Measurements from ENCODE around the gene TMEM50A.
A peak's percentile ranks its signal among the peaks of the same experiment; 100 is the strongest.
"Not testable (repeated sequence)": the region's sequence is repeated elsewhere in the genome, so short reads cannot be mapped to it uniquely, and the experiment has no call there.

The TMEM50A gene

GRCh38 chr1:25338188-25338981 lies at the start of gene TMEM50A:
TSS of gene TMEM50A (plus strand) at chr1:25338334. CDS start at chr1:25340487, 2,153 bp downstream.
- H3K36me3 ChIP-seq (ENCODE audit: control insufficient read depth, insufficient read depth, low read length, severe bottlenecking) = peaks cover 7% of the 10 kb centered on the region
- DNase-seq (ENCODE audit: low read depth) = peak; percentile 93
- H3K4me3 ChIP-seq (ENCODE audit: low read length) = peak within 1 kb of the TSS; percentile 95
- no peaks in the 10 kb centered on the region for H3K27me3 ChIP-seq (replicated peaks; ENCODE audit: control insufficient read depth, insufficient read depth, low read length)
- H3K9me3 ChIP-seq (ENCODE audit: control insufficient read depth, low read length) = no peaks in the 10 kb centered on the region
- H3K9ac ChIP-seq (ENCODE audit: low read length) = peak within 1 kb of the TSS; percentile 93
- peaks cover 26% of the 10 kb centered on the region for H3K4me1 ChIP-seq (ENCODE audit: control insufficient read depth, insufficient read depth, low read length)

DNA sequence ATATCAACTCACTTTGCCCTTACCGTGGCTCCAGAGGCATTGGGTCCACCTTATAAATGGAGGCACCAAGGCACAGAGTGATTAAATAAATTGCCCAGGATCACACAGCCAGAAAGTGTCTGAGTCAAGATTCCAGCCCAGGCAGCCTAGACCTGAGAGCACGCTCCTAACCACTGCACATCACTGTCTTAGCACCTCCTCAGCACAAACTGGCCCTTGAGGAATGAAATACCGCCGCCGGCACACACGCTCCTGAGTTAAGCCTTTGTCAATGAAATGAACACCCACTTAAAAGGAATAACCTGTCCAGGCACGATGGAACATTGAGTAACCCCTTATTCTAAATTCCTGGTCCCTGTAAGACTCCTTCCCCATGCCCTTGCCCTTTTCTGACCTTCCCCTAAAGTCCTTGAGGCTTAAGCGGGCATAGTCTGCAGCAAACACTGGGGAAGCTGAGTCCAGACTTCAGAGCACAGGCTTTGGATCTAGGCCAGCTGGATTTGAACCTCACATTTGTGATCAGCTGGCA lies 49.5 kb upstream of the TMEM50A start:
- not testable (repeated sequence) for H3K27me3 ChIP-seq (replicated peaks; ENCODE audit: control insufficient read depth, insufficient read depth, low read length); H3K4me3 ChIP-seq (ENCODE audit: low read length); DNase-seq (ENCODE audit: low read depth); H3K4me1 ChIP-seq (ENCODE audit: control insufficient read depth, insufficient read depth, low read length); H3K9ac ChIP-seq (ENCODE audit: low read length); H3K9me3 ChIP-seq (ENCODE audit: control insufficient read depth, low read length); H3K36me3 ChIP-seq (ENCODE audit: control insufficient read depth, insufficient read depth, low read length, severe bottlenecking)

DNA sequence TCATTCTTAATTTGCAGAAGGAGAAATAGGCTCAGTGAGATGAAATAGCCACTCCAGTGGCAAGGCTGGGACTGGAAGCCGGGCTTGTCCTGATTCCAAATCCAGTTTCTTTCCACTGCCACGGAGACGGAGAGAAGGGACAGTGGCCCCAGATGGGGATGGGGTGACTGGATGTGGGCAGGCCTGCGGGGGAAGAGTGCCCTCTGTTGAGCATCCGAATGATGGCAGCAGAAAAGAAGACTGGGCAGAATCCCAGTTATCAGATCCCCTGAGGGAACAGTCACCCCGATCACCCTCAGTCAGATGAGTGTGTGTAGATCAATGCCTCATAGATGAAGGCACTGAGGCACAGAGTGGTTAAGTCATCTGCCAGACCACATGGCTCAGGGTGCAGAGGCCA lies 48.1 kb upstream of the TMEM50A start:
- H3K9me3 ChIP-seq (ENCODE audit: control insufficient read depth, low read length); H3K4me1 ChIP-seq (ENCODE audit: control insufficient read depth, insufficient read depth, low read length); DNase-seq (ENCODE audit: low read depth); H3K4me3 ChIP-seq (ENCODE audit: low read length); H3K27me3 ChIP-seq (replicated peaks; ENCODE audit: control insufficient read depth, insufficient read depth, low read length); H3K9ac ChIP-seq (ENCODE audit: low read length); H3K36me3 ChIP-seq (ENCODE audit: control insufficient read depth, insufficient read depth, low read length, severe bottlenecking): not testable (repeated sequence)

DNA sequence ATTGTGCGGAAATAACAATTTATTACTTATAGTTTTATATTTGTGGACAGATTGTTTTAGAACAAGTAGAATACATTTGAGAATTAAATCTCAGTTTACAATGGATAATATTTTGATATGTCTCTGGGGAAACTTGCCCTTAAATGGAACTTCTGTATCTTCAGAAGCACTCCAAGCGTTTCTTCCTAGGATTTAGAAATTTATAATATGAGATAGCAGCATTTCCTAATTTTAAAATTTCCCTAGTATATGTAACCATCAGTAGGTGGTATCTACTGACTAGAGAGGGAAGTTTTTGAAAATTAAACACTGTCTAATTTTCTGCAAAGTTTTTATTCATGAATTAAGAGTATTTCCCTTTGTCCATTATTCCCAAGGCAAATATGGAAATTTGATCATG lies 44.7 kb upstream of the TMEM50A start:
- H3K9ac ChIP-seq (ENCODE audit: low read length); DNase-seq (ENCODE audit: low read depth): not testable (repeated sequence)

DNA sequence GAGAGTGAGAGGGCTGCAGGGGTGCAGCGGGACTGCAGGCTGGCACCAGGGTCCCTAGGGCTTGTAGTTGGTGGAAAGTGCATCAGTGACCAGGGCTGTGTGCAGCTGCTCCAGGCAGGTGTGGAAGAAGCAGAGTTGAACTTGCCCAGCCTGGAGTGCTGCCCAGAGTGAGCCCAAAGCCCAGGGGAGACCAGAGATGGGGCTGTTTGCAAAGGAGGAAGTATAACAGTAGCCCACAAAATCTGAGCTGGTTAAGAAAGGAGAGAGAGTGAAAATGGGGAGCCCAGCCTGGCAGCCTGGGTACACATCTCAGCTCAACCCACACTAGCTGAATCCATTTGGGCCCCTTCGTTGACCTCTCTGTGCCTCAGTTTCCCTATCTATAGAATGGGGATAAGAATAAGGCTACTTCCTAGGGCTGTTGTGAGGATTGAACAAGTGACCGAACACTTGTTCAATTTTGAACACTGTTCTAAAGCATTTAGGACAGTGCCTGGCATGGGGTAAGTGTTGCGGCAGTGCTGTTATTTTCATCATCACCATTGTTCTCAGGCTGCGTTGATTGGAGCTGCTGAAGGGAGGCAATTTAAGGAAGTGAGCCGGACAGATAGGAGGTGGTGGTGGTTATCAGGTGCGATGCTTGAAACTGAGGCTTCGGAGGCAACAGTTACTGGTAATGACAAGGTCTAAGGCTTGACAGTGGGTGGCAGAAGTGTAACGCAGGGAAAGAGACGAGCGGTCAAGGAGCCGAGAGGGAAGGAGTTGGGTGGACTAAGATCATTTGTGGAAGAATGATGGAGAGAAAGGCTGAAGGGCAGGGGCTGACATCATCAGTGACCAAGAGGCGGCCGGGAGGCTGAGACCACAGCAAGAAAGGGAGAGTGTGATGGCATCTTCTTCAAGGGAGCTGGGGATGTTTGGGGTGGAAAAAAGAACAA lies 43.0 kb upstream of the TMEM50A start:
- not testable (repeated sequence) for H3K4me1 ChIP-seq (ENCODE audit: control insufficient read depth, insufficient read depth, low read length); H3K9ac ChIP-seq (ENCODE audit: low read length); H3K9me3 ChIP-seq (ENCODE audit: control insufficient read depth, low read length); H3K4me3 ChIP-seq (ENCODE audit: low read length); H3K27me3 ChIP-seq (replicated peaks; ENCODE audit: control insufficient read depth, insufficient read depth, low read length); DNase-seq (ENCODE audit: low read depth); H3K36me3 ChIP-seq (ENCODE audit: control insufficient read depth, insufficient read depth, low read length, severe bottlenecking)

More for the DNA sequence above, 44.7 kb upstream of the TMEM50A start:
- not testable (repeated sequence) for H3K27me3 ChIP-seq (replicated peaks; ENCODE audit: control insufficient read depth, insufficient read depth, low read length); H3K9me3 ChIP-seq (ENCODE audit: control insufficient read depth, low read length); H3K4me3 ChIP-seq (ENCODE audit: low read length); H3K36me3 ChIP-seq (ENCODE audit: control insufficient read depth, insufficient read depth, low read length, severe bottlenecking); H3K4me1 ChIP-seq (ENCODE audit: control insufficient read depth, insufficient read depth, low read length)

DNA sequence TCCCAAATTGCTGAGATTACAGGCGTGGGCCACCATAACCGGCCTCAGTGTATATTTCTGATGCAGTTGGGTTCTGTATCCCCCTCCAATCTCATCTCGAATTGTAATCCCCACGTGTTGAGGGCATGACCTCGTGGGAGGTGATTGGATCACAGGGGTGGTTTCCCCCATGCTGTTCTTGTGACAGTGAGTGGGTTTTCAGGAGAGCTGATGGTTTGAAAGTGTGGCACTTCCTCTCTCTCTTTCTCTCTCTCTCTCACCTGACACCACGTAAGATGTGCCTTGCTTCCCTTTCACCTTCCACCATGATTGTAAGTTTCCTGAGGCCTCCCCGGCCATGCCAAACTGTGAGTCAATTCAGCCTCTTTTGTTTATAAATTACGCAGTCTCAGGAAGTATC lies 41.6 kb upstream of the TMEM50A start:
- not testable (repeated sequence) for H3K4me3 ChIP-seq (ENCODE audit: low read length); H3K9me3 ChIP-seq (ENCODE audit: control insufficient read depth, low read length); H3K36me3 ChIP-seq (ENCODE audit: control insufficient read depth, insufficient read depth, low read length, severe bottlenecking); H3K27me3 ChIP-seq (replicated peaks; ENCODE audit: control insufficient read depth, insufficient read depth, low read length); DNase-seq (ENCODE audit: low read depth); H3K4me1 ChIP-seq (ENCODE audit: control insufficient read depth, insufficient read depth, low read length); H3K9ac ChIP-seq (ENCODE audit: low read length)

DNA sequence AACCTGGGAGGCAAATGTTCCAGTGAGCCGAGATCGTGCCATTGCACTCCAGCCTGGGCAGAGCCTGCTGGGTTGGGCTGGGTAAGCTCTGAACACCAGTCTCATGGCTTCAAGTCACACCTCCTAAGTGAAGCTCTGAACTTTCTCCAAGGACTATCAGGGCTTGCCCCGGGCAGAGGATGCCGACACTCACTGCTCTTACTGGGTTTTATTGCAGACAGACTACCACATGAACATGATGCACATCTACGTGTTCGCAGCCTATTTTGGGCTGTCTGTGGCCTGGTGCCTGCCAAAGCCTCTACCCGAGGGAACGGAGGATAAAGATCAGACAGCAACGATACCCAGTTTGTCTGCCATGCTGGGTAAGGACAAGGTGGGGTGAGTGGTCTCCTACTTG lies 37.4 kb upstream of the TMEM50A start:
- H3K27me3 ChIP-seq (replicated peaks; ENCODE audit: control insufficient read depth, insufficient read depth, low read length); H3K9ac ChIP-seq (ENCODE audit: low read length); H3K4me1 ChIP-seq (ENCODE audit: control insufficient read depth, insufficient read depth, low read length); DNase-seq (ENCODE audit: low read depth); H3K4me3 ChIP-seq (ENCODE audit: low read length); H3K36me3 ChIP-seq (ENCODE audit: control insufficient read depth, insufficient read depth, low read length, severe bottlenecking); H3K9me3 ChIP-seq (ENCODE audit: control insufficient read depth, low read length): not testable (repeated sequence)

GRCh38 chr1:25302330-25302729 lies 35.8 kb upstream of the TMEM50A start:
- not testable (repeated sequence) for H3K36me3 ChIP-seq (ENCODE audit: control insufficient read depth, insufficient read depth, low read length, severe bottlenecking); DNase-seq (ENCODE audit: low read depth); H3K27me3 ChIP-seq (replicated peaks; ENCODE audit: control insufficient read depth, insufficient read depth, low read length); H3K4me3 ChIP-seq (ENCODE audit: low read length); H3K9me3 ChIP-seq (ENCODE audit: control insufficient read depth, low read length); H3K9ac ChIP-seq (ENCODE audit: low read length); H3K4me1 ChIP-seq (ENCODE audit: control insufficient read depth, insufficient read depth, low read length)

GRCh38 chr1:25304936-25305335 lies 33.2 kb upstream of the TMEM50A start:
- not testable (repeated sequence) for H3K9me3 ChIP-seq (ENCODE audit: control insufficient read depth, low read length); H3K9ac ChIP-seq (ENCODE audit: low read length); H3K4me3 ChIP-seq (ENCODE audit: low read length); H3K36me3 ChIP-seq (ENCODE audit: control insufficient read depth, insufficient read depth, low read length, severe bottlenecking); H3K4me1 ChIP-seq (ENCODE audit: control insufficient read depth, insufficient read depth, low read length); DNase-seq (ENCODE audit: low read depth); H3K27me3 ChIP-seq (replicated peaks; ENCODE audit: control insufficient read depth, insufficient read depth, low read length)

DNA sequence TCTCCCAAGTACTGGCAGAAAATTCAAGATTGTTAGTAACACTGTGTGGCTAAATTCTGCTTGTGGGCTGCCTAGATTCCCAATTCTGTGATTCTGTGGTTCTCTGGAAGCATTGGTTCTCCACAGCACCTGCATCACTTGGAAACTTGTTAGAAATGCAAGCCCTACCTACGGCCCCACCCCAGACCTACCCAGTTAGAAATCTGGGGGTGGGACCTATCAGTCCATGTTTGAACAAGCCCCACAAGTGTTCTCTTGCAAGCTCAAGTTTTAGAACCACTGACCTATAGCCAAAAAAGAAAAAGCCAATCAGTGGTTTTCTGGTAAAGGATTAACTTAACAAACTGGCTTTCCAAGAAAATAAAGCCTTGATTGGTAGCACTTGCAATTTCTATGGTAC lies 30.0 kb upstream of the TMEM50A start:
- not testable (repeated sequence) for H3K4me1 ChIP-seq (ENCODE audit: control insufficient read depth, insufficient read depth, low read length); H3K4me3 ChIP-seq (ENCODE audit: low read length); H3K9me3 ChIP-seq (ENCODE audit: control insufficient read depth, low read length); DNase-seq (ENCODE audit: low read depth); H3K9ac ChIP-seq (ENCODE audit: low read length); H3K36me3 ChIP-seq (ENCODE audit: control insufficient read depth, insufficient read depth, low read length, severe bottlenecking); H3K27me3 ChIP-seq (replicated peaks; ENCODE audit: control insufficient read depth, insufficient read depth, low read length)

DNA sequence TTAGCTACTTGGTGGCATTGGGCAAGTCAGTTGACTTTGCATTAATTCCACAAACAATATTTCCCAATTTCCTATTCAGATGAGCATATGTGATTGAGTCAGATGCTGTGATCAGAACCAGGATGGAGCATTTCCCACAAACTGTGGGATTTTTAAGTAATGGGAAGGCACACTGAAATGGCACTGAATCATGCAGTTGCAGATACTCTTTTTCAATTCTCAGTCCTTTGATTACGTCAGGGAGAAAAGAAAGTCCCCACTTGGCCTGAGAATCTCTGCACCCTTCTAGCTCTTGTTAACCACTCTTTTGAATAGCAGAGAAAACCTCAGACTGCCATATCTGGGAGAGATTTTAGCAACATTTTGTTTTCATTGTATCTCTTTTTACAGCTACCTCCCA lies 29.0 kb upstream of the TMEM50A start:
- H3K9ac ChIP-seq (ENCODE audit: low read length); H3K4me3 ChIP-seq (ENCODE audit: low read length); H3K9me3 ChIP-seq (ENCODE audit: control insufficient read depth, low read length); H3K4me1 ChIP-seq (ENCODE audit: control insufficient read depth, insufficient read depth, low read length); DNase-seq (ENCODE audit: low read depth); H3K36me3 ChIP-seq (ENCODE audit: control insufficient read depth, insufficient read depth, low read length, severe bottlenecking); H3K27me3 ChIP-seq (replicated peaks; ENCODE audit: control insufficient read depth, insufficient read depth, low read length): not testable (repeated sequence)

All from adipocyte (in vitro differentiated cells).